Sigmoid colon (tissue), 7 donors: ENCODE measurements around the gene CEP112. TPM values are rescaled to one million over a fixed set of nuclear protein-coding genes. Genes with fewer than 3 reads are reported as not detected.

ENCODE experiments used
- DNase-seq: peaks from one replicate; pipeline ENCODE4 v3.0.0-alpha.2; 2019
- H3K27ac ChIP-seq, 4 donors: fragments of 200-600 bp; sonication (generic); one replicate each; pipeline ENCODE4 v1.5.1; 2016 to 2019; ENCODE audit warnings: mild to moderate bottlenecking in 1 of 4
- H3K27me3 ChIP-seq, 3 donors: fragments of 200-600 bp; sonication (generic); one replicate each; pipeline ENCODE4 v1.5.1; 2019; ENCODE audit warnings: mild to moderate bottlenecking in 1 of 3
- H3K36me3 ChIP-seq, 4 donors: fragments of 200-600 bp; sonication (generic); one replicate each; pipeline ENCODE4 v1.5.1; 2016 to 2019
- H3K4me1 ChIP-seq, 4 donors: fragments of 200-600 bp; sonication (generic); one replicate each; pipeline ENCODE4 v1.5.1; 2017 to 2019
- H3K4me3 ChIP-seq, 4 donors: fragments of 200-600 bp; sonication (generic); one replicate each; pipeline ENCODE4 v1.5.1; 2017 to 2019; ENCODE audit warnings: mild to moderate bottlenecking in 2 of 4, moderate library complexity in 1 of 4
- H3K9me3 ChIP-seq, 4 donors: fragments of 200-600 bp in 3 of 4; sonication (generic) in 3 of 4; one replicate each; pipeline versions ENCODE4 v1.5.1 to v1.6.1; 2013 to 2019
- CTCF ChIP-seq, 4 experiments: fragments of 450-650 bp in 3 of 4; fragments of 200-600 bp in 1 of 4; IDR thresholded peaks; one replicate each; pipeline ENCODE4 v1.5.1; 2016 to 2019; ENCODE audit warnings: antibody characterized with exemption in 4 of 4, mild to moderate bottlenecking in 3 of 4, moderate library complexity in 2 of 4
- EP300 ChIP-seq, 4 donors: sonication (generic); formaldehyde crosslinking; IDR thresholded peaks; one replicate each; pipeline ENCODE4 v1.6.1; 2017; ENCODE audit warnings: antibody characterized with exemption in 4 of 4
- POLR2A ChIP-seq, 2 donors: fragments of 450-650 bp; IDR thresholded peaks; one replicate each; pipeline ENCODE4 v1.6.1; 2016; ENCODE audit warnings: antibody characterized with exemption in 2 of 2, mild to moderate bottlenecking in 2 of 2, moderate library complexity in 2 of 2
- POLR2AphosphoS5 ChIP-seq, 4 donors: sonication (generic); formaldehyde crosslinking; IDR thresholded peaks; one replicate each; pipeline ENCODE4 v1.6.1; 2017; ENCODE audit warnings: antibody characterized with exemption in 4 of 4
- WGBS, 2 donors: extraction: QIAGEN DNeasy Blood & Tissue Kit; methylation state at CpG; one replicate each; pipeline ENCODE4 v1.1.7; 2013; 5-methylcytosine and 5-hydroxymethylcytosine counted together
- intact Hi-C: fragments of 100-400 bp; cut with DNase I; formaldehyde crosslinking; loops from one replicate; pipeline ENCODE4 v1.15.1; 2023
- polyA plus RNA-seq, 3 donors: library from polyadenylated mRNA; stranded (reverse); fragments of 200-250 nt; gene quantifications; one replicate each; pipeline ENCODE4 v1.2.3, GENCODE V29; 2013
- total RNA-seq, 4 donors: library from RNA; depleted of rRNA; stranded (reverse); fragments of >200 nt; gene quantifications; one replicate each; pipeline ENCODE4 v1.1.0, GENCODE V29; 2016
- donor health status: healthy with polysubstance abuse.
- donor health status: Bipolar disorder and iron deficiency.
- donor health status: healthy.

The CEP112 gene
- total and polyA plus RNA-seq, 7 donors: 0.92 to 29.1 (median 15.1) TPM

GRCh38 chr17:66228887-66229782 is 37.2 kb upstream of the CEP112 start, which contains the start of gene APOH:
TSS of gene APOH (minus strand) at chr17:66229415. CDS start at chr17:66229379, 36 bp downstream.
- intact Hi-C loops: no loop called here
- TF ChIP-seq POLR2A (IDR thresholded peaks at IDR 0.05): no peak
- no peak for TF ChIP-seq EP300 (IDR thresholded peaks at IDR 0.05)
- TF ChIP-seq CTCF (IDR thresholded peaks at IDR 0.05): no peak
- no peak for TF ChIP-seq POLR2AphosphoS5 (IDR thresholded peaks at IDR 0.05)
- H3K4me1 ChIP-seq: no peaks in the 10 kb centered on the region
- no peak within 1 kb of the TSS for H3K4me3 ChIP-seq
- no peak within 1 kb of the TSS for H3K27ac ChIP-seq
- 47 to 79% methylated on average over 20 of the region's 20 CpGs for WGBS, 2 donors
- no peaks in the 10 kb centered on the region for H3K27me3 ChIP-seq
- no peak for DNase-seq
- H3K9me3 ChIP-seq: no peaks in the 10 kb centered on the region
- H3K36me3 ChIP-seq: no peaks in the 10 kb centered on the region

GRCh38 chr17:66227212-66228045 is 35.5 kb upstream of the CEP112 start:
- no peaks in the 10 kb centered on the region for H3K9me3 ChIP-seq
- WGBS, 2 donors: 92 to 93% methylated on average over 4 of the region's 4 CpGs

GRCh38 chr17:66222798-66223350 is 30.9 kb upstream of the CEP112 start:
- no peak for TF ChIP-seq EP300 (IDR thresholded peaks at IDR 0.05)
- no peak for TF ChIP-seq POLR2A (IDR thresholded peaks at IDR 0.05)
- no peak for TF ChIP-seq POLR2AphosphoS5 (IDR thresholded peaks at IDR 0.05)
- no peak for TF ChIP-seq CTCF (IDR thresholded peaks at IDR 0.05)
- no peaks in the 10 kb centered on the region for H3K36me3 ChIP-seq
- 88 to 94% methylated on average over 5 of the region's 5 CpGs for WGBS, 2 donors
- no peak for DNase-seq
- peaks cover 0 to 5% (median 4%) of the 10 kb centered on the region in 3 donors for H3K27me3 ChIP-seq
- no peak overlapping the region for H3K27ac ChIP-seq
- intact Hi-C loops: no loop called here
- H3K4me3 ChIP-seq: no peak overlapping the region
- H3K4me1 ChIP-seq: no peaks in the 10 kb centered on the region
- no peaks in the 10 kb centered on the region for H3K9me3 ChIP-seq

More at GRCh38 chr17:66227212-66228045, 35.5 kb upstream of the CEP112 start:
- no peaks in the 10 kb centered on the region for H3K4me1 ChIP-seq
- TF ChIP-seq CTCF (IDR thresholded peaks at IDR 0.05) (no peak), POLR2A (IDR thresholded peaks at IDR 0.05) (no peak), EP300 (IDR thresholded peaks at IDR 0.05) (no peak), POLR2AphosphoS5 (IDR thresholded peaks at IDR 0.05) (no peak)
- no peak for DNase-seq
- no peak overlapping the region for H3K27ac ChIP-seq
- intact Hi-C loops: no loop called here
- no peak overlapping the region for H3K4me3 ChIP-seq
- no peaks in the 10 kb centered on the region for H3K27me3 ChIP-seq
- H3K36me3 ChIP-seq: no peaks in the 10 kb centered on the region

GRCh38 chr17:66221755-66222530 is 30.0 kb upstream of the CEP112 start:
- no peaks in the 10 kb centered on the region for H3K9me3 ChIP-seq
- DNase-seq: no peak
- no peak overlapping the region for H3K27ac ChIP-seq
- intact Hi-C loops: no loop called here
- H3K36me3 ChIP-seq: no peaks in the 10 kb centered on the region
- no peak overlapping the region for H3K4me3 ChIP-seq
- TF ChIP-seq POLR2AphosphoS5 (IDR thresholded peaks at IDR 0.05) (no peak), EP300 (IDR thresholded peaks at IDR 0.05) (no peak), POLR2A (IDR thresholded peaks at IDR 0.05) (no peak), CTCF (IDR thresholded peaks at IDR 0.05) (no peak)
- WGBS, 2 donors: 82 to 83% methylated on average over 11 of the region's 11 CpGs
- H3K27me3 ChIP-seq: peaks cover 0 to 5% (median 4%) of the 10 kb centered on the region in 3 donors
- no peaks in the 10 kb centered on the region for H3K4me1 ChIP-seq
